ENCODE measurements around the gene KIF21B.

KIF21B gene

DNA sequence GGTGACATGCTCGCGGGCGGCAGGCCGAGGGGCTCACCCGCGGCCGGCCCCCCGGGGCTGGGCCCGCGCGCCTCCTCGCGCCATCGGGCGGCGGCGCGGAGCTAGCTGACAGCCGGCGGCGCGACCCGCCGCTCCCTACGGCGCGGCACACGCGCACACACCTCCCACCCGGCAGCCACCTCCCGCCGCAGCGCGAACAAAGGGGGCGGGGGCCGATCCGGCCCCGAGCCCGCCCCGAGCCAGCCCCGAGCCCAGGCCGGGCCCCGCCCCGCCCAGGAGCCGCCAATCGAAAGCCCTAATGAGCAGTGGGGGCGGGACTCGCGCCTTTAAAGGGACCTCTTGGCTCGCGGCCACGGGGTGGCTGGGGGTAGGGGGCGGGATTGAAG, at the start of gene KIF21B:
Gene KIF21B, minus strand, starts transcription at position 198 of the 386 bp plus-strand sequence. CDS start 331 bp downstream, outside the sequence.
- peak; percentile 5 to 90 for DNase-seq

DNA sequence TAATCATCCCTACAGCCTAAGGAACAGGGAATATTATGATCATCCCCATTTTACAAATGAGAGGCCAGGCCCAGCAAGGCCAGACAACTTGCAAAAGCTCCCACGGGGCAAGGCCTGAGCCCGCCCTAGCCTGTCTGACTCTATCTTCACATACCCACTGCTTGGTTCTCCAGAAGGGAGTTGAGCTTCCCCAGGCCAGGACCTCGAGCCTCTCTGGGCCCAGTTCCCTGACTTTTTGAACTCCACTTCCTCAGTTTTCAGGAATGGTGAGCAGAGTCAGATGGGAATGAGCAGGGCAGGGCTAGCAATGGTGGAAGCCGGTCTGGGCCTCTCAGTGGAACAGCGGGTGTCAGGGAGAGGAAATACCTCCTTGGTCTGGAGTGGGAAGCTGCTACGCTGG, 49.4 kb upstream of the KIF21B start:
- no peak for DNase-seq

- DNase-seq: peak in 1 of 2 experiments; percentile 13
Measured at GRCh38 chr1:201072149-201072548, 48.6 kb upstream of the KIF21B start.

- no peak for DNase-seq
Measured at GRCh38 chr1:201069636-201070035, 46.1 kb upstream of the KIF21B start.

DNA sequence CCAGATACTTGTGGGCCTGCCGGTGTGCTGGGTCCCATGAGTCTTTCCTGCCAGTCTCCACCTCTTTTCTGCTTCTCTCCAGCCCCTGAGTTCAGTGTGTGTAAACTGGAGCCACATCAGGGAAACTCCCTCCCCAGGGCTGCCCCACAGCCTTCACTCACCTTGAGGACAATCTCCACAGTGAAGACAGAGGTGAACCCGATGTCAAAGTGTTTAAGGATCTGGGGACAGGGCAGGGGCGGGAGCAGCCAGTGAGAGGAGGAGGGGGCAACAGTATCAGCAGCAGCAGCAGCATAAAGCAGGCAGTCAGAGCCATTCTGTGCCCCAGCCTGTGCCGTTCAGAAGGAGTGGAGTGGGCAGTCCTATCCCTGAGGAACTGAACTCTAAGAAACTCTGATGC, 45.5 kb upstream of the KIF21B start:
- DNase-seq: no peak

- no peak for DNase-seq
Measured at GRCh38 chr1:201066986-201067385, 43.5 kb upstream of the KIF21B start.

DNA sequence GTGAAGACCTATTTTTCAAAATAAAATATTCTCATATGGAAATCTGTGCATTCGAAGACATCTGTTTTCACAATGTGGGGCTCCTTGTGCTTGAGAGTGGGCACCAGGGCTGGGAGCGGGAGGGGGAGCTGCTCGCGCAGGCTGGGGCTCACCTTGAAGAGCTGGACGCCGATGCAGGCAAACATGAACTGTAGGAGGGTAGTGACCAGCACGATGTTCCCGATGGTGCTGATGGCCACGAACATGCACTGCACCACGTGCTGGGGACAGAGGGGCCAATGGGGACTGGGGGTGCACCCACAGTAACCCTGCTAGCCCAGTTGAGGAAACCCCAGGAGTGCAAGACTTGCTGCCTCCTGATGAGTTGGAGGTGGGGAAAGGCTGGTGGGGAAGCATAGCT, 42.2 kb upstream of the KIF21B start:
- DNase-seq: no peak

GRCh38 chr1:201064806-201065205, 41.3 kb upstream of the KIF21B start:
- no peak for DNase-seq

GRCh38 chr1:201063145-201063544, 39.6 kb upstream of the KIF21B start:
- no peak for DNase-seq

DNA sequence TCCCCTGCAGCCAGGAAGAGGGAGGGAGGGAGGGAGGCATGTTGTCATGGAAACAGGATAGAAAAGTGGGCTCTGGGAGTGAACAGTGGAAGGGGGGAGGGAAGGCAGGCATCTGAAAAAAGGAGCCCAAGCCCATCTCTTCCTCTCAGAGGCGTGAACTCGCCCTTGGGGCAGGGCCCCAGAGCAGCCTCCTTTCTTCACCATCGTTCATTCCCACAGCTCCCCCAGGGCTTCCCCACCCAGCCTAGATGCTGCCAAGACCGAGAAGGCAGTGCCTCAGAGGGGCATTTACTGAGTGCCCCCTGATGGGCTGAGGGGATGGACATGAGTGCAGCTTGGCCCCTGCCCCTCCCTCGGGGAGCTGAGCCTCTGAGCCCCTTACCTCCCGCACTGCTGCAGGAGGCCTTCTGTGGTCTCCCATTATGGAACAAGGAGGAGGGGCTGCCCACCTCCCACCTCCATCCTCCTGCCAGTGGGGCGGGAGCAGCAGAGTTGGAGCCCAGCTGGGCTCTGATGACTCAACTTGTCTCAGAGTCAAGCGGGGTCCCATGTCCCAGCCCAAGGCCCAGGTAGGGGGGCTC, 39.1 kb upstream of the KIF21B start:
- no peak for DNase-seq

GRCh38 chr1:201061886-201062285, 38.4 kb upstream of the KIF21B start:
- no peak for DNase-seq

GRCh38 chr1:201061049-201061448, 37.5 kb upstream of the KIF21B start:
- no peak for DNase-seq

GRCh38 chr1:201060586-201060985, 37.1 kb upstream of the KIF21B start:
- DNase-seq: peak in 1 of 2 experiments; percentile 13

DNA sequence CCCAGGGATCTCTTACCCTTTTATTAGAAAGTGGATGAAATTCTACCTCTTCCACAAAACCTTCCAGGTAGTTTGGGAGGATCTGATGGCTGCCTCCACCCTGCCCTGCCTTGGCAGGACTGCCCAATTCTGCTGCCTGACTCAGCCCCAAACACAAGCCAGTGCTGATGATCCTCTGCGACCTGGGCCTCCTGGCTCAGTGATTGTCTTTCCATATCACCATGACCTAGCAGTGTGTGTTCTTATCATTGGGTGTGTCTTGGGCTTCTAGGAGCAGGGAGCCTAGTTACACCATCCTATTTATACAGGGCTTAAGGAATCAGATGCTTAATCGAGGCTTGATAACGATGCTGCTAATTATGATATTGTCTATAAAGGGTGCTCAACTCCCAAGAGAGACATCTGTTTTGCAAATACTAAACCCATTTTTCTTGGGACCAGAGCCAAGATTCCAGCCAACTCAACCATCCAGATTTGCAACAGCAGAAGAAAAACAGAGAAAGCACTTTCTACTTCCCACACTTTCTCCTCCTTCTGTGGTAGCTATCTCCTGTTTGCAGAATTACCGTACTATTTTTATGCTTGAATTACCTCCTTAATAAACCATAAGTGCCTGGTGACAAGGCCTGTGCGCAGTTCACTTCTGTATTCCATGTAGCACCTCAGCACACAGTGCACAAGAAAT, 36.5 kb upstream of the KIF21B start:
- DNase-seq: no peak

- peak in 1 of 2 experiments; percentile 48 for DNase-seq
Measured at GRCh38 chr1:201059401-201059800, 35.9 kb upstream of the KIF21B start.

DNA sequence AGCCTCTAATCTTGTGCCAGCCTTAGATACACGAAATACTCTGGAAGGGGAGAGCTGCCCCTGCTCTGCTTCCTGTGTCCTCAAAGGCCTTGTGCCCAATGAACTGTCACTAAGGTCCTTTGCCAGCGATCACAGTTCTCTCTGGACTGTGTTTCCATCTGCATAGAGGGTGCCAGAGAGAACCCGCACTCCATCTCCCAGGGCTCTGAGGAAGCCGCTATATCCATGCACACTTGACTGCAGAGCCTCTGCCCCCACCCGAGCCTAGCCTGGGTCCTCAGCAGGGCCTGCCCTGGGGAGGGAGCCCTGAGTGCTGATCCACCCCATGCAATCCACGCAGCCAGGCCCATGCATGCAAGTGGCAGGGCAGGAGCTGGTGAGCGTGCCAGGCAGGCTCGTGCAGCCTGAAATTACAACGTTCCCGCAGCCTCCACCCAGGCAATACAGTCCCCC, 30.6 kb upstream of the KIF21B start:
- DNase-seq: no peak

- DNase-seq: peak in 1 of 2 experiments; percentile 17
Measured at GRCh38 chr1:201053155-201053860, 29.8 kb upstream of the KIF21B start.

GRCh38 chr1:201051399-201051798, 27.9 kb upstream of the KIF21B start:
- peak in 1 of 2 experiments; percentile 43 for DNase-seq

DNA sequence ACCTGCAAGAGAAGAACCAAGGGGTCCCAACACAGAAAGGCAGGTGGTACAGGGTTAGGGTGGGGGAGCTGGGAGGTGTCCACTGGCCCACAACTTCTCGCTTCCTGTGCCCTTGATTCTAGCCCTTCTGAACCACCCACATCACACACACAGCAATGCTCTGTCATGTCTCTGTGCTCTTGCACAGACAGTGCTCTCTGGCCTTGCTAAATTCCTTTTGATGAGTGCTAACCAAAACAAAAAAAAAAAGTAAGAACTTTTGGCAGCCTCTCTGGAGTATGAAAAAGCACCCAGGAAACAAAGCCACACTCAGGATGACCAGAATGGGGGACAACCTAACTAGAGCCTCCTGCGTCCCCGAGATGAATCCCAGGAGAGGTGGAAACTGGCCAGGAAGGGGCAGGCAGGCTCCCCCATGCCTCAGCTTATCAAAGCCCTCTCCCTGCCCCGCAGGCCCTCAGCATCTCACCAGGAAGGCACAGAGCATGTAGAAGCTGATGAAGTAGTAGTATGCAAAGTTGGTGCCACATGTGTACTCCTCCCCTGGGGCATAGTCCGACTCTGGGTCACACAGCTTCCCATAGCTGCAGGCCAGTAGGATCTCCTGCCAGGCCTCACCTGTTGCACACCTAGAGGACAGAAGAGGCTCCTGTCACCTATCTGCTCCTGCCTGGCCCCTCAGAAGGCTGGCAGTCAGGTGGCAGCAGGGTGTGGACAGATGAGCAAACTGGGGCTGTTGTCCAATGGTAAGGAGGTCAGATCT, 27.2 kb upstream of the KIF21B start:
- DNase-seq: peak in 1 of 2 experiments; percentile 45

GRCh38 chr1:201049248-201049831, 25.8 kb upstream of the KIF21B start:
- no peak for DNase-seq

DNA sequence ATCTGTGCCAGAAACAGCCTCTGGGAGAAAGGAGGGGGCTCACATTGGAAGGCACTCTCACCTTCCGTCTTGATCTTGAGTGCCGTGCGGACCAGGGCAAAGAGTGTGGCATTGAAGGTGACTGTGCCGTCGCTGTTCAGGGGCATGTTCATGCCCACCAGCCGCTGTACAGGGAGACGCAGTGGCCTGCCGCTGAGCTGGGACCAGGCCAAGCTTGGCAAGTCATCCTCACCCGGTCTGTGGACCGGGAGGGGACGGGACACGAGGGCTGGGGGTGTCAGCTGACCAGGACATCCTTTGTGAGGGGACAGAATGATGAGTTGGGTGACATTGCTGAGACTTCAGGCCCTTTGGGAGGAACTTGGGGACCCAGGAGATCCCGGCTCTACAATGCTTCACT, 25.0 kb upstream of the KIF21B start:
- no peak for DNase-seq

- no peak for DNase-seq
Measured at GRCh38 chr1:201044119-201044518, 20.6 kb upstream of the KIF21B start.
